ENCODE measurements around the gene GSDMA. TPM values are rescaled to one million over a fixed set of nuclear protein-coding genes. Genes with fewer than 3 reads are reported as not detected.
"Not testable (repeated sequence)": the region's sequence is repeated elsewhere in the genome, so short reads cannot be mapped to it uniquely, and the experiment has no call there.

The GSDMA gene
- total RNA-seq, 5 donors from 2014 or later (not counting 1 experiment from before 2014, with no cell fraction given), result 0.86 to 7.6 (median 3.4) TPM

DNA sequence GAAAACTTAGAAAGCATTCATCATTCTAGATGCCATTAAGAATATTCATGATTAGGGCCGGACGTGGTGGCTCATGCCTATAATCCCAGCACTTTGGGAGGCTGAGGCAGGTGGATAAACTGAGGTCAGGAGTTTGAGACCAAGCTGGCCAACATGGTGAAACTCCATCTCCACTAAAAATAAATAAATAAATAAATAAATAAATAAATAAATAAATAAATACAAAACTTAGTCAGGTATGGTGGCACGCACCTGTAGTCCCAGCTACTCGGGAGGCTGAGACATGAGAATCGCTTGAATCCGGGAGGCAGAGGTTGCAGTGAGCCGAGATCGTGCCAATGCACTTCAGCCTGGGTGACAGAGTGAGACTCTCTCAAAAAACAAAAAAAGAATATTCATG, 38.5 kb downstream of the GSDMA start:
- POLR2A ChIA-PET, result interaction anchor here in 1 of 2 donors (0.6 kb wide), 1 partner anchor 65 kb away, joined by 3 read pairs; no protein-coding TSS in a partner anchor
- peaks cover 0 to 15% of the 10 kb centered on the region in 2 donors for H3K36me3 ChIP-seq (ENCODE audit: control insufficient read depth in 2 of 2, extremely low read depth in 1 of 2, insufficient read depth in 1 of 2, low read length in 1 of 2)
- H3K4me1 Mint-ChIP-seq; H3K9me3 ChIP-seq; H3K27me3 Mint-ChIP-seq; H3K9me3 Mint-ChIP-seq; ATAC-seq (replicated peaks in 1 of 4); H3K4me3 ChIP-seq (ENCODE audit: control insufficient read depth in 1 of 2, extremely low read depth in 1 of 2, low read length in 1 of 2); H3K4me1 ChIP-seq (ENCODE audit: control insufficient read depth in 1 of 2, extremely low read depth in 1 of 2, insufficient read depth in 2 of 2, low read length in 2 of 2); H3K27ac Mint-ChIP-seq; CTCF ChIA-PET; DNase-seq; H3K27ac ChIP-seq (ENCODE audit: low read length); H3K4me3 Mint-ChIP-seq; H3K36me3 Mint-ChIP-seq; H3K27me3 ChIP-seq (replicated peaks in 1 of 2; ENCODE audit: control insufficient read depth in 2 of 2, extremely low read depth in 1 of 2, insufficient read depth in 2 of 2, low read length in 1 of 2): not testable (repeated sequence)
- no CpG with 5 or more reads among the region's 8 CpGs for WGBS (ENCODE audit: insufficient coverage)

DNA sequence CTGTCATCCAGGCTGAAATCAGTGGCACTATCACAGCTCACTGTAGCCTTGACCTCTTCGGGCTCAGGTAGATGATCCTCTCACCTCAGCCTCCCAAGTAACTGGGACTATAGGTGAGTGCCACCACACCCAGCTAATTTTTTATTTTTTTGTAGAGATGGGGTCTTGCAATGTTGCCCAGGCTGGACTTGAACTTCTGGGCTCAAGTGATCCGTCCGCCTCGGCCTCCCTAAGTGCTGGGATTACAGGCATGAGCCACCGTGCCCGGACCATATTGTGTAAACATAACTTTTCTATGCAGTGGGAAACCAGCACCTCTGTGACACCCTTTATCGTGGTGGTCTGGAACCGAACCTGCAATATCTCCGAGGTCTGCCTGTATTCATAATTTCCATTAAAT, 41.3 kb downstream of the GSDMA start:
- CTCF ChIA-PET, result no interaction called here
- H3K27ac ChIP-seq (ENCODE audit: low read length), result no peak overlapping the region
- 85% methylated on average over 8 of the region's 9 CpGs for WGBS (ENCODE audit: insufficient coverage)
- no peak for DNase-seq
- no peaks in the 10 kb centered on the region for H3K27me3 ChIP-seq (replicated peaks in 1 of 2; ENCODE audit: control insufficient read depth in 2 of 2, extremely low read depth in 1 of 2, insufficient read depth in 2 of 2, low read length in 1 of 2)
- no peak for ATAC-seq (replicated peaks in 1 of 4)
- H3K27ac Mint-ChIP-seq, result no peak overlapping the region
- no peaks in the 10 kb centered on the region for H3K9me3 ChIP-seq
- H3K36me3 Mint-ChIP-seq, result no peaks in the 10 kb centered on the region
- POLR2A ChIA-PET, result no interaction called here
- H3K4me1 ChIP-seq (ENCODE audit: control insufficient read depth in 1 of 2, extremely low read depth in 1 of 2, insufficient read depth in 2 of 2, low read length in 2 of 2), result no peaks in the 10 kb centered on the region
- no peaks in the 10 kb centered on the region for H3K27me3 Mint-ChIP-seq
- no peaks in the 10 kb centered on the region for H3K9me3 Mint-ChIP-seq
- H3K4me3 ChIP-seq (ENCODE audit: control insufficient read depth in 1 of 2, extremely low read depth in 1 of 2, low read length in 1 of 2), result no peak overlapping the region
- no peaks in the 10 kb centered on the region for H3K4me1 Mint-ChIP-seq
- no peak overlapping the region for H3K4me3 Mint-ChIP-seq
- H3K36me3 ChIP-seq (ENCODE audit: control insufficient read depth in 2 of 2, extremely low read depth in 1 of 2, insufficient read depth in 1 of 2, low read length in 1 of 2), result no peaks in the 10 kb centered on the region

DNA sequence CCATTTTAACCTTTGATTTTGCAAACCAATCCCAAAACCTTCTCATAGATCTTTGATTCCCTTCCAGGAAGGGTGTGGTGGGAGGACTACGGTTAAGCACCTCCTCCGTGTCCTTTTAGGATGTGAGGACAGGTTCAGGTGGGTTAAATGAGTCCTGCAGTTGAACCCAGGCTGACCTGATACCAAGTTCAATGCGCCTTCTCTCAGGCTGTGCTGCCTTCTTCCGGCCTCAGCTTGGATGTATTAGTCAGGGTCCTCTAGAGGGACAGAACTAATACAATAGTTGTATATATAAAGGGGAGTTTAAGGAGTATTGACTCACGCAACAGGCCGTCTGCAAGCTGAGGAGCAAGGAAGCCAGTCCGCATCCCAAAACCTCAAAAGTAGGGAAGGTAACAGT, 41.9 kb downstream of the GSDMA start:
- no peaks in the 10 kb centered on the region for H3K36me3 Mint-ChIP-seq
- no peaks in the 10 kb centered on the region for H3K9me3 Mint-ChIP-seq

DNA sequence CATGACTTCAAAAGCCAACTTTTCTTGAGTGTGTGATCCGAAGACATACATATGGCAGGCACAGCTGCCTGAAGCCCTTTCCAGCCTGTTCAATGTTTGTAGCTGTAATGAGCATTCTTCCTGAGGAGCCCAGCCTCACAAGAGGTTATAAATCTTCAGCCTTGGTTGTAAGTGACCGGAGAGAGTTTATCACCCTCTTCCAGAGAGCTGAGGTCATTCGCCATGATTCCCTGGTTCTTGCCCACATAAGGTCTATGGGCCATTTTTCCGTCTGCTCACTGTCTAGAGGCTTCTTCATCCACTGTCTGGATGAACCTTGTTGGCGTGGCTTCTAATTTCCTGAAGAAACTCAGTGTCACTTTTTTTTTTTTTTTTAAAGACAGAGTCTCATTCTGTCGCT, 42.7 kb downstream of the GSDMA start:
- Histone ChIP-seq H3K4me1 (ENCODE audit: control insufficient read depth in 1 of 2, extremely low read depth in 1 of 2, insufficient read depth in 2 of 2, low read length in 2 of 2) (peaks cover 0 to 4% of the 10 kb centered on the region in 2 experiments), H3K9me3 (no peaks in the 10 kb centered on the region), H3K27me3 (replicated peaks in 1 of 2; ENCODE audit: control insufficient read depth in 2 of 2, extremely low read depth in 1 of 2, insufficient read depth in 2 of 2, low read length in 1 of 2) (no peaks in the 10 kb centered on the region), H3K27ac (ENCODE audit: low read length) (no peak overlapping the region), H3K36me3 (ENCODE audit: control insufficient read depth in 2 of 2, extremely low read depth in 1 of 2, insufficient read depth in 1 of 2, low read length in 1 of 2) (no peaks in the 10 kb centered on the region), H3K4me3 (ENCODE audit: control insufficient read depth in 1 of 2, extremely low read depth in 1 of 2, low read length in 1 of 2) (no peak overlapping the region)
- peaks cover 7% of the 10 kb centered on the region in 3 donors for H3K4me1 Mint-ChIP-seq
- no peaks in the 10 kb centered on the region for H3K36me3 Mint-ChIP-seq
- ChIA-PET POLR2A (no interaction called here), CTCF (interaction anchor here (0.6 to 0.7 kb wide), 2 partner anchors 12 to 867 kb away, joined by 3 read pairs; no protein-coding TSS in a partner anchor)
- no peaks in the 10 kb centered on the region for H3K9me3 Mint-ChIP-seq
- 89% methylated on average over 4 of the region's 6 CpGs for WGBS (ENCODE audit: insufficient coverage)
- H3K4me3 Mint-ChIP-seq, result no peak overlapping the region
- no peaks in the 10 kb centered on the region for H3K27me3 Mint-ChIP-seq
- DNase-seq (no peak), ATAC-seq (replicated peaks in 1 of 4) (no peak)
- no peak overlapping the region for H3K27ac Mint-ChIP-seq

More for the DNA sequence above, 41.9 kb downstream of the GSDMA start:
- ATAC-seq (replicated peaks in 1 of 4) (no peak), DNase-seq (no peak)
- Histone ChIP-seq H3K27me3 (replicated peaks in 1 of 2; ENCODE audit: control insufficient read depth in 2 of 2, extremely low read depth in 1 of 2, insufficient read depth in 2 of 2, low read length in 1 of 2) (no peaks in the 10 kb centered on the region), H3K36me3 (ENCODE audit: control insufficient read depth in 2 of 2, extremely low read depth in 1 of 2, insufficient read depth in 1 of 2, low read length in 1 of 2) (no peaks in the 10 kb centered on the region), H3K27ac (ENCODE audit: low read length) (no peak overlapping the region), H3K4me1 (ENCODE audit: control insufficient read depth in 1 of 2, extremely low read depth in 1 of 2, insufficient read depth in 2 of 2, low read length in 2 of 2) (no peaks in the 10 kb centered on the region), H3K4me3 (ENCODE audit: control insufficient read depth in 1 of 2, extremely low read depth in 1 of 2, low read length in 1 of 2) (no peak overlapping the region), H3K9me3 (no peaks in the 10 kb centered on the region)
- CTCF ChIA-PET, result no interaction called here
- 90% methylated on average over 4 of the region's 7 CpGs for WGBS (ENCODE audit: insufficient coverage)
- no peak overlapping the region for H3K27ac Mint-ChIP-seq
- POLR2A ChIA-PET, result no interaction called here
- no peaks in the 10 kb centered on the region for H3K4me1 Mint-ChIP-seq
- no peak overlapping the region for H3K4me3 Mint-ChIP-seq
- H3K27me3 Mint-ChIP-seq, result no peaks in the 10 kb centered on the region

DNA sequence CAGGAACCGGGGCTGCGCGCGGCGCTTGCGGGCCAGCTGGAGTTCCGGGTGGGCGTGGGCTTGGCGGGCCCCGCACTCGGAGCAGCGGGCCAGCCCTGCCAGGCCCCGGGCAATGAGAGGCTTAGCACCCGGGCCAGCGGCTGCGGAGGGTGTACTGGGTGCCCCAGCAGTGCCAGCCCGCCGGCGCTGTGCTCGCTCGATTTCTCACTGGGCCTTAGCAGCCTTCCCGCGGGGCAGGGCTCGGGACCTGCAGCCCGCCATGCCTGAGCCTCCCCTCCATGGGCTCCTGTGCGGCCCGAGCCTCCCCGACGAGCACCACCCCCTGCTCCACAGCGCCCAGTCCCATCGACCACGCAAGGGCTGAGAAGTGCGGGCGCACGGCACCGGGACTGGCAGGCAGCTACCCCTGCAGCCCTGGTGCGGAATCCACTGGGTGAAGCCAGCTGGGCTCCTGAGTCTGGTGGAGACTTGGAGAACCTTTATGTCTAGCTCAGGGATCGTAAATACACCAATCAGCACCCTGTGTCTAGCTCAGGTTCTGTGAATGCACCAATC, 48.2 kb downstream of the GSDMA start:
- H3K27me3 Mint-ChIP-seq, POLR2A ChIA-PET, H3K36me3 Mint-ChIP-seq: not testable (repeated sequence)

DNA sequence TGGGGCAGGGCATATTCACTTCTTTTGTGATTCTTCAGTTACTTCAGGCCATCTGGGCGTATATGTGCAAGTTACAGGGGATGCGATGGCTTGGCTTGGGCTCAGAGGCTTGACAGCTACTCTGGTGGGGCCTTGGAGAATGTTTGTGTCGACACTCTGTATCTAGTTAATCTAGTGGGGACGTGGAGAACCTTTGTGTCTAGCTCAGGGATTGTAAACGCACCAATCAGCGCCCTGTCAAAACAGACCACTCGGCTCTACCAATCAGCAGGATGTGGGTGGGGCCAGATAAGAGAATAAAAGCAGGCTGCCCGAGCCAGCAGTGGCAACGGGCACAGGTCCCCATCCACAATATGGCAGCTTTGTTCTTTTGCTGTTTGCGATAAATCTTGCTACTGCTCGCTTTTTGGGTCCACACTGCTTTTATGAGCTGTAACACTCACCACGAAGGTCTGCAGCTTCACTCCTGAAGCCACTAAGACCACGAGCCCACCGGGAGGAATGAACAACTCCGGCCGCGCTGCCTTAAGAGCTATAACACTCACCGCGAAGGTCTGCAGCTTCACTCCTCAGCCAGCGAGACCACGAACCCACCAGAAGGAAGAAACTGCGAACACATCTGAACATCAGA, 49.3 kb downstream of the GSDMA start:
- H3K9me3 ChIP-seq; H3K36me3 Mint-ChIP-seq; H3K9me3 Mint-ChIP-seq; H3K27ac ChIP-seq (ENCODE audit: low read length); H3K36me3 ChIP-seq (ENCODE audit: control insufficient read depth in 2 of 2, extremely low read depth in 1 of 2, insufficient read depth in 1 of 2, low read length in 1 of 2); POLR2A ChIA-PET; H3K27me3 Mint-ChIP-seq; H3K27me3 ChIP-seq (replicated peaks in 1 of 2; ENCODE audit: control insufficient read depth in 2 of 2, extremely low read depth in 1 of 2, insufficient read depth in 2 of 2, low read length in 1 of 2); ATAC-seq (replicated peaks in 1 of 4); H3K4me3 Mint-ChIP-seq; DNase-seq; H3K27ac Mint-ChIP-seq; H3K4me3 ChIP-seq (ENCODE audit: control insufficient read depth in 1 of 2, extremely low read depth in 1 of 2, low read length in 1 of 2): not testable (repeated sequence)
- H3K4me1 Mint-ChIP-seq, result peaks cover 11 to 15% (median 12%) of the 10 kb centered on the region in 3 donors
- 36% methylated on average over 14 of the region's 22 CpGs for WGBS (ENCODE audit: insufficient coverage)
- peaks cover 0 to 11% of the 10 kb centered on the region in 2 experiments for H3K4me1 ChIP-seq (ENCODE audit: control insufficient read depth in 1 of 2, extremely low read depth in 1 of 2, insufficient read depth in 2 of 2, low read length in 2 of 2)
- CTCF ChIA-PET, result interaction anchor here (0.6 to 1.0 kb wide), 2 partner anchors 15 to 276 kb away, joined by 3 to 5 read pairs; no protein-coding TSS in a partner anchor

More for the DNA sequence above, 48.2 kb downstream of the GSDMA start:
- CTCF ChIA-PET; H3K27ac ChIP-seq (ENCODE audit: low read length); H3K9me3 ChIP-seq; H3K36me3 ChIP-seq (ENCODE audit: control insufficient read depth in 2 of 2, extremely low read depth in 1 of 2, insufficient read depth in 1 of 2, low read length in 1 of 2); H3K9me3 Mint-ChIP-seq; ATAC-seq (replicated peaks in 1 of 4); DNase-seq; H3K27ac Mint-ChIP-seq; H3K27me3 ChIP-seq (replicated peaks in 1 of 2; ENCODE audit: control insufficient read depth in 2 of 2, extremely low read depth in 1 of 2, insufficient read depth in 2 of 2, low read length in 1 of 2); H3K4me3 ChIP-seq (ENCODE audit: control insufficient read depth in 1 of 2, extremely low read depth in 1 of 2, low read length in 1 of 2); H3K4me3 Mint-ChIP-seq: not testable (repeated sequence)
- peaks cover 11 to 15% (median 12%) of the 10 kb centered on the region in 3 donors for H3K4me1 Mint-ChIP-seq
- H3K4me1 ChIP-seq (ENCODE audit: control insufficient read depth in 1 of 2, extremely low read depth in 1 of 2, insufficient read depth in 2 of 2, low read length in 2 of 2), result peaks cover 0 to 11% of the 10 kb centered on the region in 2 experiments
- 96% methylated on average over 31 of the region's 38 CpGs for WGBS (ENCODE audit: insufficient coverage)

All from T-cell (primary cell).